Measurements from ENCODE around the gene SPIN1.

GRCh38 chr9:88373045-88373444 is 15.2 kb upstream of the SPIN1 start:
- TF ChIP-seq CTCF (IDR thresholded peaks at IDR 0.05), result no peak
- no peak for TF ChIP-seq POLR2A (IDR thresholded peaks at IDR 0.05)
